Bronchial epithelial cell (primary cell): ENCODE data around the gene DCAF10. TPM values are rescaled to one million over a fixed set of nuclear protein-coding genes. Genes with fewer than 3 reads are reported as not detected.
"Not testable (repeated sequence)": the region's sequence is repeated elsewhere in the genome, so short reads cannot be mapped to it uniquely, and the experiment has no call there.

Experiments
- DNase-seq: peaks from one replicate; pipeline ENCODE4 v3.0.0-alpha.2; 2010; ENCODE audit warnings: low read depth
- FAIRE-seq: peaks from 2 replicates; lab custom pipeline; 2011; peaks lifted over from hg19 to GRCh38; lab: Jason Lieb, UNC
- H3K27me3 ChIP-seq: 2 replicates; pipeline ENCODE4 v1.5.1; 2011; ENCODE audit warnings: low read length; ENCODE audit not compliant: control insufficient read depth, insufficient read depth
- H3K36me3 ChIP-seq: 2 replicates; pipeline ENCODE4 v1.5.1; 2011; ENCODE audit warnings: low read length; ENCODE audit not compliant: control insufficient read depth, insufficient read depth
- H3K4me3 ChIP-seq: 2 replicates; pipeline ENCODE4 v1.5.1; 2011; ENCODE audit warnings: mild to moderate bottlenecking, low read depth, low read length, control low read depth
- CTCF ChIP-seq: IDR thresholded peaks from 2 replicates; pipeline ENCODE4 v1.5.1; 2011; ENCODE audit warnings: mild to moderate bottlenecking, moderate library complexity, low read length, control low read depth, inconsistent platforms; ENCODE audit not compliant: insufficient read depth, severe bottlenecking
- total RNA-seq: library from RNA; depleted of rRNA; stranded (reverse); fragments of >200 nt; gene quantifications from 2 replicates; pipeline ENCODE4 v1.2.1, GENCODE V29; 2014

DCAF10 gene
- total RNA-seq, 1 donor from 2014 or later = 29.5 TPM

DNA sequence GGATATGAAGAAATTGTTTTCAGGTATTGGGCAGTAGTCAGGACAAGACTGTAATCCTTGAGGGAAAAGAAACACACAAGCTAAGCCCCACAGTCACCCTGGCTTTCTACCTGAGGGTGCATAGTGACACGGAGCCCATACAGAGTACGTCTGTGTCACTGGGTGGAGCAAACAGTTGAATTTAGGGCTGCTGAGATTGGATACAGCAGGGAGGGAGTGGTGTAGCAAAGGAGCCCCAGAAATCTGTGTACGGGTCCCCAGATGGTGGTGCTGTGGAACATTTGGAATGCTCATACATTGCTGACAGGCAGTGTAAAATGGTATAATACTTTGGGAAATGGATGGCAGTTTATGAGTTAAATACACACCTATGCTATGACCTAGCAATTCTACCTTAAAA is 41.9 kb upstream of the DCAF10 start:
- Histone ChIP-seq H3K4me3 (no peak overlapping the region), H3K36me3 (no peaks in the 10 kb centered on the region), H3K27me3 (no peaks in the 10 kb centered on the region)
- no peak for DNase-seq
- FAIRE-seq = no peak
- no peak for TF ChIP-seq CTCF

DNA sequence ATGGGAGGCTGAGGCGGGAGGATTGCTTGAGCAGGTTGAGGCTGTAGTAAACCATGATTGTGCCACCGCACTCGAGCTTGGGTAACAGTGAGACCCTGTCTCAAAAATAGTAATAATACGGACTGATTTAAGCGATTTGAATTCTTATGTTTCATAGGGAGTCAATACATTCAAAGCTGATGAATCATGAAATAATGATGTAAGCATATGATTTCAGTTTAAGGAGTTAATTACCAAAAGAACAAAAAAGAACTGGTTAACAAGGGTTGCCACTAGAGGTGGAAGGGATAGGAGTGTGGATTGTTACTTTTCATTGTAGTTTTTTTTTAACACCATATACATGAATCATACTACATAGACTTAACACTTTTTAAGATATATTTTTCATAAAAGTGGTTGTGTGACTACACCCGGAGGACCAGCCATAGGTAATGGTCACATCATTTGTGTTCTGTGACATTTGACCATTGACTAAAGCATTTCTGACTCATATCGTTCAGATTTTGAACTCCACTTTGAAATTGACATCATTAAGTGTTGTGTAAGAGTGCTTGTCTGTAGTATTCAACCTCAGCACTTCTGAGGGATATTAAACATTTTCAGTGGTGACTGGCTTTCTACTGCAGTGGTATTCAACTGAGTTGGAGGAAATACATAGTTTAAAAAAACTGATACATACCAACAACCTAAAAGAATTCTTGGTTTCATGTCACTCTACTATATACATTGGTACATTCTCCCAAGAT is 40.0 kb upstream of the DCAF10 start:
- no peak for FAIRE-seq
- Histone ChIP-seq H3K4me3 (no peak overlapping the region), H3K36me3 (no peaks in the 10 kb centered on the region), H3K27me3 (no peaks in the 10 kb centered on the region)
- TF ChIP-seq CTCF = no peak
- peak; percentile 69 for DNase-seq

DNA sequence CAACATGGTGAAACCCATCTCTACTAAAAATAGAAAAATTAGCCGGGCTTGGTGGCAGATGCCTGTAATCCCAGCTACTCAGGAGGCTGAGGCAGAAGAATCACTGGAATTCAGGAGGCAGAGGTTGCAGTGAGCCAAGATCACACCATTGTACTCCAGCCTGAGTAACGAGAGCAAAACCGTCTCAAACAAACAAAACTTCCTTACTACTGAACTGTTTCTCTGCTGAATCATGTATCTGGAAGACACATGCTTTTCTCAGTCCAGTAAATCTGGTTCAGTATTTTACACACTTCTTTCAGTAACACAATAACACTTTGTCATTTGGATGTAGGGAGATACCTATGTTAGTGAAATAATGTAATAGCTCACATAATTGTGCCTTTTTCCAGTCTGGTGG is 39.1 kb upstream of the DCAF10 start:
- no peak for TF ChIP-seq CTCF
- peak; percentile 13 for DNase-seq

GRCh38 chr9:37765263-37765662 is 35.3 kb upstream of the DCAF10 start:
- H3K27me3 ChIP-seq, H3K36me3 ChIP-seq, H3K4me3 ChIP-seq, FAIRE-seq, DNase-seq: not testable (repeated sequence)

More for the DNA sequence above, 39.1 kb upstream of the DCAF10 start:
- H3K36me3 ChIP-seq = no peaks in the 10 kb centered on the region
- no peak overlapping the region for H3K4me3 ChIP-seq
- H3K27me3 ChIP-seq = no peaks in the 10 kb centered on the region
- no peak for FAIRE-seq

- TF ChIP-seq CTCF = no peak
- no peaks in the 10 kb centered on the region for H3K27me3 ChIP-seq
- FAIRE-seq (no peak), DNase-seq (no peak)
- H3K36me3 ChIP-seq = peaks cover 5% of the 10 kb centered on the region
- H3K4me3 ChIP-seq = no peak overlapping the region
Observed at GRCh38 chr9:37769306-37769705, 31.3 kb upstream of the DCAF10 start.

DNA sequence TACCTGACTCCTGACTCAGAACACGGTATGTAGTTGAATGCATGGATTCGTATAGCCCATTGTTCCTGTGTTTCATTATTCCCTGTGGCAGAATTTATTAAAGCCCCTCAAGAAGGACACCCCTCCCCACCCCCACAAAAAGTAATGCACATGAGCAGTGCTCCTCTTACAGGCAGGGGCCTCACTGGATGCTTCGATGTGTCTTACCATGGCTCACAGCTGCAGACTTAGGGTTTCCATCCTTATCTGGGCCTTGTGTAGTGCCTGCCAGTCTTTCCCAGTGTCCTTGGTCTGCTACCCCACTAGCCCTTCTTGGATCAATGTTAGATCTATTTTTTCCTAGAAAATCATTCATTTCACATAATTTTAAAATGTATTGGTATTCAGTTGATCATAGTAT is 30.6 kb upstream of the DCAF10 start:
- Histone ChIP-seq H3K27me3 (no peaks in the 10 kb centered on the region), H3K4me3 (no peak overlapping the region), H3K36me3 (peaks cover 5% of the 10 kb centered on the region)
- DNase-seq (no peak), FAIRE-seq (no peak)
- no peak for TF ChIP-seq CTCF
